Neural cell (in vitro differentiated cells): ENCODE data around the gene TGM4.

ENCODE experiments used
- CTCF ChIP-seq: fragments of 450-650 bp; IDR thresholded peaks from 2 replicates; pipeline ENCODE4 v1.5.1; 2014; ENCODE audit warnings: antibody characterized with exemption, mild to moderate bottlenecking, moderate library complexity; ENCODE audit not compliant: poor library complexity, severe bottlenecking
- EP300 ChIP-seq: fragments of 450-650 bp; conservative IDR thresholded peaks from 2 replicates; pipeline ENCODE4 v1.6.1; 2014; ENCODE audit warnings: antibody characterized with exemption, mild to moderate bottlenecking, moderate library complexity; ENCODE audit not compliant: poor library complexity, severe bottlenecking
- EZH2 ChIP-seq: fragments of 200-600, 300-800 bp; shearing (Covaris generic), sonication (generic); IDR thresholded peaks from 2 replicates; pipeline ENCODE4 v1.6.1; 2014; ENCODE audit warnings: antibody characterized with exemption, low read length, borderline replicate concordance, mild to moderate bottlenecking; ENCODE audit not compliant: insufficient read depth, poor library complexity, severe bottlenecking
- POLR2AphosphoS5 ChIP-seq: IDR thresholded peaks from 2 replicates; pipeline ENCODE4 v1.6.1; 2012
- RAD21 ChIP-seq: fragments of 450-650 bp; conservative IDR thresholded peaks from 2 replicates; pipeline ENCODE4 v1.6.1; 2014; ENCODE audit warnings: antibody characterized with exemption, mild to moderate bottlenecking, moderate library complexity
- REST ChIP-seq: IDR thresholded peaks from 2 replicates; pipeline ENCODE4 v1.6.1; 2012; ENCODE audit warnings: borderline replicate concordance
- SMC3 ChIP-seq: fragments of 450-650 bp; conservative IDR thresholded peaks from 2 replicates; pipeline ENCODE4 v1.6.1; 2014; ENCODE audit warnings: antibody characterized with exemption, mild to moderate bottlenecking, moderate library complexity; ENCODE audit not compliant: poor library complexity

GRCh38 chr3:44920081-44920480, 45.7 kb downstream of the TGM4 start:
- TF ChIP-seq CTCF, result no peak
- no peak for TF ChIP-seq POLR2AphosphoS5
- TF ChIP-seq REST, result no peak
- TF ChIP-seq SMC3, result no peak
- TF ChIP-seq EZH2, result no peak
- no peak for TF ChIP-seq RAD21
- no peak for TF ChIP-seq EP300
